HFF-Myc (cell line): Measurements from ENCODE around the gene VPS4A.
A peak's percentile ranks its signal among the peaks of the same experiment; 100 is the strongest.

Experiments used
- DNase-seq: peaks from one replicate; pipeline ENCODE4 v3.0.0-alpha.2; 2011; ENCODE audit warnings: low read depth; ENCODE audit errors: extremely low read depth
- H3K4me3 ChIP-seq: replicated peaks from 2 replicates; pipeline ENCODE4 v1.5.1; 2011; ENCODE audit warnings: low read depth, mild to moderate bottlenecking, control low read depth, low read length
- TF ChIP-seq, protein P1 (sequence below): IDR thresholded peaks from 2 replicates; pipeline ENCODE4 v1.5.1; 2012; ENCODE audit warnings: mild to moderate bottlenecking, low read depth, low read length, control low read depth; ENCODE audit errors: missing control alignments

VPS4A gene

DNA sequence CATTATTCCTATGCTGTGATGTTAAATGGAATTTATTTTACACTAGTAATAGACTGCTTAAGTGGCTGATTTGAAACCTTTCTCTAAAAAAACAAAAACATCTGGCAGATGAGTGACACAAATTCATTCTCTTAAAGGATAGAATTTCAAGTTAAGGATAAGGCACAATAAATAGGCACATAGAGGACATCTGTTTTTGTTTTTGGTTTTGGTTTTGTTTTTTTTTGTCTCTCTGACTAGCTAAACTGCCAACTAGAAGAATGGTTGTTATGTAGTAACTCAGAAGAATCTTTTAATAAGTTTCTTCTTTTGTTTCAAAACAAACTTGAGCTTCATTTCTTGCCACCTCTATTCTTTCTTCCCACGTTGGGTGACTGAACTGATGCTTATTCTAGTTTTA lies 5.1 kb upstream of the VPS4A start:
- peak; percentile 19 for DNase-seq

DNA sequence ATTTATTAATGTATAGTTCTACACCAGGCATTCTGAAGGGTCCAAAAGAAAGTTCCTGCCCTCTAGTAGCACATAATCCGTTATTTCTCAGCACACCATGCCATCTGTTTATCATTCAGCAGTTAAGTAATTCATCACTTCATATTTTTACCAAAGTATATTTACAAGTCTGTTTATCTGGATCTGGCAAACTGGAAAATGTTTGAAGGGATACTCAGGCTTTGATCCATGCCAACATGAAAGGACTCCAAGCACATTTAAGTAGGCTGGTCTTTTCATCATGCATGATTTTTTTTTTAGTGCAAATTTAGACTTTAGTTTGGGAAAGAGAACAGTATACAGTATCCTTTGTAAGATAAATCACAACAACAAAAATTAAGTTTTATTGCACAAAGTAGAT lies 4.1 kb upstream of the VPS4A start:
- TF ChIP-seq, protein P1, sequence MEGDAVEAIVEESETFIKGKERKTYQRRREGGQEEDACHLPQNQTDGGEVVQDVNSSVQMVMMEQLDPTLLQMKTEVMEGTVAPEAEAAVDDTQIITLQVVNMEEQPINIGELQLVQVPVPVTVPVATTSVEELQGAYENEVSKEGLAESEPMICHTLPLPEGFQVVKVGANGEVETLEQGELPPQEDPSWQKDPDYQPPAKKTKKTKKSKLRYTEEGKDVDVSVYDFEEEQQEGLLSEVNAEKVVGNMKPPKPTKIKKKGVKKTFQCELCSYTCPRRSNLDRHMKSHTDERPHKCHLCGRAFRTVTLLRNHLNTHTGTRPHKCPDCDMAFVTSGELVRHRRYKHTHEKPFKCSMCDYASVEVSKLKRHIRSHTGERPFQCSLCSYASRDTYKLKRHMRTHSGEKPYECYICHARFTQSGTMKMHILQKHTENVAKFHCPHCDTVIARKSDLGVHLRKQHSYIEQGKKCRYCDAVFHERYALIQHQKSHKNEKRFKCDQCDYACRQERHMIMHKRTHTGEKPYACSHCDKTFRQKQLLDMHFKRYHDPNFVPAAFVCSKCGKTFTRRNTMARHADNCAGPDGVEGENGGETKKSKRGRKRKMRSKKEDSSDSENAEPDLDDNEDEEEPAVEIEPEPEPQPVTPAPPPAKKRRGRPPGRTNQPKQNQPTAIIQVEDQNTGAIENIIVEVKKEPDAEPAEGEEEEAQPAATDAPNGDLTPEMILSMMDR, result no peak
- no peak for DNase-seq
- H3K4me3 ChIP-seq, result no peak overlapping the region

More for the DNA sequence above, 5.1 kb upstream of the VPS4A start:
- no peak overlapping the region for H3K4me3 ChIP-seq
- TF ChIP-seq, protein P1, result no peak

DNA sequence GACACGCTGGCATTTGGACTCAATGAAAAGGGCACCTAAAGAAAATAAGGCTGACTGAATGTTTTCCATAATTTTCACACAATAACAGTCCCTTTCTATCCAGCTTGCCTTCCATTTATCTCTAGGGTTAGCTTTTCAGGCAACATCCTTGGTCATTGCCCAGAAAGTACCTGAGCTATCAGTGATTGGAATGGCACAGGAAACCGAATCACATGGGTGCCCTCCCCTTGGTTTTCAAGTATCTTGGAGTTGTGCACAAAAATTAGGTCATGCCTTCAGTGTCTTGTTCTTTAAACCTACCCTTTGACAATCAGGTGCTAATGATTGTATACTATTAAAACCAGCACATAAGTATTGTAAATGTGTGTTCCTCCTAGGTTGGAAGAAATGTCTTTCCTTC lies 3.3 kb upstream of the VPS4A start:
- TF ChIP-seq, protein P1, result no peak
- DNase-seq, result no peak
- no peak overlapping the region for H3K4me3 ChIP-seq

DNA sequence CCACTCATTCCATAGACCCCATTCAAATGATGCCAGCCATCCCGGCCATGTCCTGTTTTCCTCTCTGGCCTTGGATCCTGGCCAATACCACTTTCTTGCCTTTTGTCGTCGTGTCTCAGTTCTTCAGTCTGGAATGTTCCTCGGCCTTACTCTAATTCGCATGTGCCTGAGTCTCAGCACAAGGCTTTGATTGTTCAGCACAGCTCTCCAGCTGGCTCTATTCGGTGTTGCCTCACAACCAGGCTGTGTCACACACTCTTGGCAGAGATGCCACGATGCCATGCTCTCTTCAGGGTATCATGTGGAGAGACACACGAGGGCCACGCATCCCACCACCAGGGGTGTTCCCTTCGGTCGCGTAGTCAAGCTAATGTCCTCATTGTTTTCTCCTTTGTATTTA lies 1.8 kb upstream of the VPS4A start:
- DNase-seq, result no peak
- H3K4me3 ChIP-seq, result no peak overlapping the region
- TF ChIP-seq, protein P1, result no peak

DNA sequence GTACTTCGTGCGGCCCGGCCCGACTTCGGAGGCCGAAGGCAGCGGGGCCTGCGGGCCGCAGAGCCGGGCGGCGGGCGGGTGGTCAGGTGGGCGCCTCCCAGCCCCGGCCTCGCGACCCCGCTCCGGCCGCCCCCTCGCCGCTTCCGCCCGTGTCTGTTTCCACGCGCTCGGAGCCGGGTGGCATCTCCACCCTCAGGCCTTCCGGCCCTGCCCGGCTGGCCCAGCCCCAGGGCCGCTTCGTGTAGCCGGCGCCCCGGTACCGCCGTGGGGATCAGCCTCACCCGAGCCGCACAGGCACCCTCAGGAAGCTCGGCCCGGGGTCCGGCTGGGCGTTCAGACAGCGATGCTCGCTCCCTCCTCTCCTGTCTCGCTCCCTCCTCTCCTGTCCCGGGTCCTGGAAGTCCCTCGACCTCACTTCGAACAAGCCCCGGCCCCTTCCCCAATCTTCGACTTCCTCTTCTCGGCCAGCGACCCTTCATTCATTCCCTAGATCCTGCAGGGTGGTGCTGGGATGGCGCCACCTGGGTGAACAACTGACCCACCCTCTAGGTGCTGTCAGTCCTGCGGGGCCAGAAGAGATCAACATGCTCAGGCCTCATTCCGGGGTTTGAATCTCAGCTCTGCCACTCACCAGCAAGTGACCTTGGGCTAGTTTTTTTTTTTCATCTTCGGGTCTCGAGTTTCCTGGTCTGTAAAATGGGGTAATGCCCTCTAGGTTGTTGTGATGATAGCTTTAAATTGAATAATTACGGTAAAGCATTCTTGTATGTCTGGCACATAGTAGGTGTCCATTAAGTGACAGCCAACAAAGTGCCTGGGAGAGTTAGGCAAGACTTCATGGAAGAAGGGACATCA lies 610 bp downstream of the VPS4A start:
- TF ChIP-seq, protein P1, result no peak
- peak overlapping the region; percentile 85 for H3K4me3 ChIP-seq
- DNase-seq, result no peak

DNA sequence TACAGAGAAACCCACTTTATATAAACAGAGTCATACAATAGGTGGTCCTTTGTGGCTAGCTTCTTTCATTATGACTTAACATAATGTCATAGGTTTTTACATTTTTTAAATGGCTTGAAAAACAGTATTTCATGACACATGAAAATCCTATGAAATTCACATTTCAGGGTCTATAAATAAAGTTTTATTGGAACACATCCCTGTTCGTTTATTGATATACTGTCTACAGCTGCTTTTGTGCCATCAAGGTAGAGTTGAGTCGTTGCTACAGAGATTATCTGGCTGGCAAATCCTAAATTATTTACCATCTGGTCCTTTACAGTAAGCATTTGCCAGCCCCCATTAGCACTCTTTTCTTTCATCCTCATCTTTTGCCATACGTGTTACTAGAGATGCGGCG lies 2.3 kb downstream of the VPS4A start:
- no peak for DNase-seq
- TF ChIP-seq, protein P1, result no peak
- no peak overlapping the region for H3K4me3 ChIP-seq
